Measurements from ENCODE around the gene LDAH. TPM values are rescaled to one million over a fixed set of nuclear protein-coding genes. Genes with fewer than 3 reads are reported as not detected.

The LDAH gene
- 12.6 and 14.7 TPM in 2 replicates for total RNA-seq

DNA sequence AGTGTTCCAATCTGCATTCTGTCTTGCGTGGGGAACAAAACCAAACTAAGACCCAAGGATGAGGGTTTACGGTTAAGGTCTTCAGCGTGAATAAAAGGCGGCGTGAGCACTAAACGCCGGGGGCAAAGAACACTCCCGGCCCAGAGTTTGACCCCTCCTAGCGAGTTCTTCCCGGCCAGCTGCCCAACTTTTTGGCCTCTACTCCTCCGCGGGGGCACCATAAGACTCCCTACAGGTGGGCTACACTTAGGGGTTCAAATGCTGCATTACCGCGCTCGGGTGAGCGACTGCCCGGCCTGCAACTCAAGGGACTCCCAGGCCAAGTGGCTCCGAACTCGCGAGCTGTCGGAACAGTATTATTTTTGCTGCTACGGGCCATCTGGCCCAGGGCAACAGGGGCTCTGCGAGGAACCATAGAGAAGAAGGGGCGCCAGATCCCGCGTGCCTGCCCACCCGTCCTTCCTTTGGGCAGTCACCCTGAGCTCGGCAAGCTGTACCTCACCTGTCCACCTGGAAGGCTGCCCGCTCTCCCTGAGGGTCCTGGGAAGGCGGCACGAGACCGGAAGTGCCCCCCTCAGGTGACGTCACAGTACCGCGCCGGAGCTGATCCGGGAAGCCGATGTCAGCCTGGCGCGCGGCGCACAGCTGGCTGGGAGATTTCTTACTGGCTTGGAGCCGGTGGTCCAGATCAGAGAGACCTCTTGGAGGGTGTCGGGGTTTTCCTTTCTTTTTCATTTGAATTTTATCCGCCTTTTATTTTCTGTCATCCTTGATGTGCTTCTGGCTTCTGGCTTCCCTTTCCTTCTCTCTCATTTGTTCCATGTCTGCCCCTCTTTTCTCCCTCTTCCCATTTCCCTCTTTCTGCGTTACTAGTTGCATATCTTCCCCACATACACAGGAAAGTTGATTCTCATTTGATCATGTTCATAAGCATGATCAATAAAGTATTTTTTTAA lies at the start of gene LDAH:
LDAH (minus strand) TSS at position 567 of the 956 bp plus-strand sequence. CDS start 21,638 bp downstream, outside the sequence.

DNA sequence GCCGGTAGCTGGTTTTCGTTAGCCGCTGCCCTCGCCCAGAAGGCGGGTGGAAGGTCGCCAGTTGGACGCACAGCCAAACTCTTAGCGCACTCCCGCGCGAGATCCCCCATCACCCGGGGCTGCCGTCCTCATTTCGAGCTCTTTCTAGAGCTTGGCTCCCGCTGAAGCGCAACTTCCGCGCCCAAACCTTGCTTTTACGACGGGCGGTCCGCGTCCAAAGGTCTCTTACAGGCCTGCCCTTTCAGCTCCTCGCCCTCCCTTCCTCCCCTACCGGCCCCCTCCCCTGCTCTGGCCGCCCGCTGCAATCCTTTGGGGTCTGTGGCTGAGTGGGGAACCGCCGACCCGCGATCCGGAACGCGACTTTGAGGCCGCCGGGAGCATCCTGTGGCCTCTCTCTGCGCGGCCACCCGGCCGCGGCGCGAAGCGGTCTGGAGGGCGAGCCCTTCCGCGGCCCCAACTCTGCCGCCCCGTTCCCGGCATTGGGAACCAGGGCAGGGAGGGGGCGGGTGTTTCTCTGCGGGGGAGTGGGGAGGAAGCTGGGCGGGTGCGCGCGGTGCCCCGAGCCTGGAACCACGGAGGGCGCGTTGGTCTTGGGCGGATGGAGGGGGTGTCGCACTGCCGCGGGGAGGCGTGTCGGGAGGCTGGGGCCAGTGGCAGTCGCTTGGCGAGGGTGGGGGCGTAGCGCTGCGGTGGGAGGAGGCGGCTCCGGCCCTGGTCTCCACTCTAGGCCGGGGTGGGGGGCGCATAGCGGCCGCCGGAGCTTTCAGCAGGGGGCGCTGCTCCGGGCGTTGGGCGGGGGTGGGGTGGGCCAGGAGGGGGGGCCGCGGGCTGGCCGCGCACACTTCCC lies 156.4 kb downstream of the LDAH start, which contains the start of gene GDF7:
GDF7 (plus strand) TSS at position 841 of the 847 bp plus-strand sequence. CDS start 96 bp downstream, outside the sequence.

GRCh38 chr2:20650877-20651730 lies 171.8 kb downstream of the LDAH start, which contains the start of gene HS1BP3:
Gene HS1BP3, minus strand, starts transcription at chr2:20651098. Its CDS starts 35 bp downstream, at chr2:20651063.

Other genes with a start within 250 kb of the LDAH start
- 28.9 and 31.3 TPM in 2 replicates for gene HS1BP3, start 172.0 kb downstream of the LDAH start, total RNA-seq
- gene GDF7, start 156.0 kb downstream of the LDAH start, total RNA-seq = 0.09 and 0.12 TPM in 2 replicates
- under 0.01 and 0.12 TPM in 2 replicates for gene APOB, start 221.0 kb upstream of the LDAH start, total RNA-seq

All from pericardium fibroblast (primary cell).